K562 (cell line): ENCODE data around the gene FANCG. TPM values are rescaled to one million over a fixed set of nuclear protein-coding genes. Genes with fewer than 3 reads are reported as not detected.

Source experiments
- ADNP ChIP-seq: fragments of 200-800 bp; sonication (Bioruptor generic); IDR thresholded peaks from 2 replicates; pipeline ENCODE4 v1.6.1; 2016; ENCODE audit warnings: missing genetic modification characterization, missing compliant biosample characterization
- ARID2 ChIP-seq: fragments of 450-650 bp; IDR thresholded peaks from 2 replicates; pipeline ENCODE4 v1.6.1; 2017; ENCODE audit warnings: antibody characterized with exemption, mild to moderate bottlenecking
- ATF1 ChIP-seq, 2 experiments: fragments of 450-650 bp in 1 of 2; IDR thresholded peaks; 2 replicates each; pipeline ENCODE4 v1.6.1; 2016; ENCODE audit warnings: missing compliant biosample characterization in 1 of 2, missing genetic modification characterization in 1 of 2
- FOXJ3 ChIP-seq: sonication (generic); formaldehyde crosslinking; IDR thresholded peaks from 2 replicates; pipeline ENCODE4 v1.4.0; 2020; ENCODE audit warnings: mild to moderate bottlenecking, missing genetic modification reagents
- HMG20B ChIP-seq: fragments of 250-450 bp; sonication (Bioruptor Pico); IDR thresholded peaks from 2 replicates; pipeline ENCODE4 v1.5.0; 2021; ENCODE audit warnings: mild to moderate bottlenecking
- HNRNPK ChIP-seq: fragments of 200-400 bp; formaldehyde crosslinking; IDR thresholded peaks from one replicate; pipeline ENCODE4 v1.6.1; 2018; ENCODE audit warnings: mild to moderate bottlenecking, low read depth, low read length; ENCODE audit not compliant: poor library complexity, severe bottlenecking
- JUND ChIP-seq, 2 experiments: IDR thresholded peaks; 2 replicates in 1 of 2; 3 replicates in 1 of 2; pipeline ENCODE4 v1.6.1; 2011; ENCODE audit warnings: borderline replicate concordance in 2 of 2, low read depth in 2 of 2, low read length in 2 of 2, improper control_type of control experiment in 1 of 2, missing biosample characterization in 1 of 2, missing genetic modification characterization in 1 of 2, missing genetic modification reagents in 1 of 2
- MYNN ChIP-seq, 2 experiments: sonication (generic); formaldehyde crosslinking in 1 of 2; IDR thresholded peaks; 2 replicates each; pipeline versions ENCODE4 v1.5.0 to v1.6.1; 2016 to 2020; ENCODE audit warnings: antibody characterized with exemption in 1 of 2, missing genetic modification reagents in 1 of 2
- SRSF1 ChIP-seq: fragments of 200-400 bp; formaldehyde crosslinking; IDR thresholded peaks from 2 replicates; pipeline ENCODE4 v1.6.1; 2017; ENCODE audit warnings: mild to moderate bottlenecking, low read depth, low read length, moderate library complexity
- ZKSCAN1 ChIP-seq: fragments of 150-350 bp; IDR thresholded peaks from 2 replicates; pipeline ENCODE4 v1.6.1; 2016; ENCODE audit warnings: low read depth, low read length
- ZKSCAN8 ChIP-seq: fragments of 200-800 bp; sonication (Bioruptor generic); IDR thresholded peaks from 2 replicates; pipeline ENCODE4 v1.6.1; 2016; ENCODE audit warnings: missing genetic modification characterization, missing compliant biosample characterization
- ZNF57 ChIP-seq: fragments of 450-650 bp; formaldehyde crosslinking; IDR thresholded peaks from 2 replicates; pipeline ENCODE4 v1.4.0; 2020; ENCODE audit warnings: mild to moderate bottlenecking, moderate library complexity
- polyA plus RNA-seq, 8 experiments: library from polyadenylated mRNA; depleted of rRNA in 4 of 8; stranded (reverse) in 5 of 8; unstranded in 3 of 8; fragments of >200 nt; fragmentation: Nextera tagmentation in 2 of 8; fragmentation: Illumina TruSeq in 1 of 8; extraction: Ambion mirVana in 2 of 8; extraction: Trizol in 1 of 8; gene quantifications; 2 replicates each; pipeline versions ENCODE4 v1.2.1 to v1.2.3, GENCODE V29; 2011 to 2014; ENCODE audit warnings: inconsistent platforms in 1 of 8, missing spikeins in 1 of 8
- total RNA-seq, 7 experiments: library from RNA; depleted of rRNA in 6 of 7; stranded (reverse); fragments of >200 nt in 6 of 7; fragmentation: Illumina TruSeq in 2 of 7; extraction: Trizol in 2 of 7; gene quantifications; 2 replicates each; pipeline versions ENCODE4 v1.2.1 to v1.2.3, GENCODE V29; 2011 to 2021; ENCODE audit warnings: low replicate concordance in 1 of 7
- TF ChIP-seq, protein P1 (sequence below): fragments of 200-600 bp; sonication (generic); IDR thresholded peaks from one replicate; pipeline ENCODE4 v1.6.1; 2012; ENCODE audit warnings: mild to moderate bottlenecking, low read depth, low read length, inconsistent platforms
- TF ChIP-seq, protein P2 (sequence below): fragments of 250-450 bp; sonication (Bioruptor Pico); IDR thresholded peaks from 2 replicates; pipeline ENCODE4 v1.8.0; 2022; ENCODE audit warnings: inconsistent platforms, mild to moderate bottlenecking, moderate library complexity, borderline replicate concordance

The FANCG gene
- total and polyA plus RNA-seq, 9 of the 15 experiments (the other 6 are each of a cell fraction or from before 2014, with no cell fraction given), result 7.5 to 43.9 (median 31.0) TPM

DNA sequence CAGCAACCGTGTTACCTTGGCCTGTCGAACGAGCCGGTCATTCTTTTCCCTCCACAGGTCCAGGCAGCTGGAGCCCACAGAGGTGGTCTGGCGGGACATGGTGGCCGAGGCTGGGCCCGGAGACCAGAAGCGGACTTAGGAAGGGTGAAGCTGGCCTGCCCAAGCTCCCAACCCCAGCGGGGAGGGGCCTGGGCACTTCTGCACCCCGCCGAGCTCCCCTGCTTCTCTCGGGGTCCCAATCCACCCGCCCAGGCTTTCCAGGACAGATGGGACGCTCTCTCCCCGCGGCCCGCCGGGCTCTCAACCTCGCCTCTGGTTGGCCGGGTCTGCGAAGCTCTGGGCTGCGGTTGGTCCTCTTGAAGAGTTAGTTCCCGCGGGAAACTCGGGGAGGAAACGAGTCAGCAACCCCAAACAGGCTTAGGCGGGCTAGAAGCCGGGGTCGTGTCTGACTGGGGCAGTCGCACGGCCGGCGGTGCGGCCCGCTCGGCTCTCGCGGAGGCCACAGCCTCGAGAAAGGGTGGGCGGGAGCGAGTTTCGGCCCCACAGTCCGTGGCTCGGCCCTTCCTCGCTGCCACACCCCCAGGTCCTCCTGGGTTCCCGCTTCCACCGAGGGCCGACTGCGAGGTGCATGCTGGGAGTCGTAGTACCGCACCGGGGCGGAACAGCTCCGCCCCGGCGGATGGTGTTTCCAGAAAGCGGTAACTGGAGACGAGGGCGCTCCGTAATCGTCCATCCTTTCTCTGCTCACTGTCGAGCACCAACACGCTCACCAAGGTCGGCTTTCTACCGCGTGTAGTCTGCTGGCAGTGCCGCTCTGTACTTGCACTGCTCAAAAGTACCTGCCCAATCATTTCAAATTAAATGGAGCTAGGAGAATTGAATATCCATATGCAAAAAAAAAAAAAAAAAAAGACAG, at the start of gene FANCG (continued):
- TF ChIP-seq, protein P1, sequence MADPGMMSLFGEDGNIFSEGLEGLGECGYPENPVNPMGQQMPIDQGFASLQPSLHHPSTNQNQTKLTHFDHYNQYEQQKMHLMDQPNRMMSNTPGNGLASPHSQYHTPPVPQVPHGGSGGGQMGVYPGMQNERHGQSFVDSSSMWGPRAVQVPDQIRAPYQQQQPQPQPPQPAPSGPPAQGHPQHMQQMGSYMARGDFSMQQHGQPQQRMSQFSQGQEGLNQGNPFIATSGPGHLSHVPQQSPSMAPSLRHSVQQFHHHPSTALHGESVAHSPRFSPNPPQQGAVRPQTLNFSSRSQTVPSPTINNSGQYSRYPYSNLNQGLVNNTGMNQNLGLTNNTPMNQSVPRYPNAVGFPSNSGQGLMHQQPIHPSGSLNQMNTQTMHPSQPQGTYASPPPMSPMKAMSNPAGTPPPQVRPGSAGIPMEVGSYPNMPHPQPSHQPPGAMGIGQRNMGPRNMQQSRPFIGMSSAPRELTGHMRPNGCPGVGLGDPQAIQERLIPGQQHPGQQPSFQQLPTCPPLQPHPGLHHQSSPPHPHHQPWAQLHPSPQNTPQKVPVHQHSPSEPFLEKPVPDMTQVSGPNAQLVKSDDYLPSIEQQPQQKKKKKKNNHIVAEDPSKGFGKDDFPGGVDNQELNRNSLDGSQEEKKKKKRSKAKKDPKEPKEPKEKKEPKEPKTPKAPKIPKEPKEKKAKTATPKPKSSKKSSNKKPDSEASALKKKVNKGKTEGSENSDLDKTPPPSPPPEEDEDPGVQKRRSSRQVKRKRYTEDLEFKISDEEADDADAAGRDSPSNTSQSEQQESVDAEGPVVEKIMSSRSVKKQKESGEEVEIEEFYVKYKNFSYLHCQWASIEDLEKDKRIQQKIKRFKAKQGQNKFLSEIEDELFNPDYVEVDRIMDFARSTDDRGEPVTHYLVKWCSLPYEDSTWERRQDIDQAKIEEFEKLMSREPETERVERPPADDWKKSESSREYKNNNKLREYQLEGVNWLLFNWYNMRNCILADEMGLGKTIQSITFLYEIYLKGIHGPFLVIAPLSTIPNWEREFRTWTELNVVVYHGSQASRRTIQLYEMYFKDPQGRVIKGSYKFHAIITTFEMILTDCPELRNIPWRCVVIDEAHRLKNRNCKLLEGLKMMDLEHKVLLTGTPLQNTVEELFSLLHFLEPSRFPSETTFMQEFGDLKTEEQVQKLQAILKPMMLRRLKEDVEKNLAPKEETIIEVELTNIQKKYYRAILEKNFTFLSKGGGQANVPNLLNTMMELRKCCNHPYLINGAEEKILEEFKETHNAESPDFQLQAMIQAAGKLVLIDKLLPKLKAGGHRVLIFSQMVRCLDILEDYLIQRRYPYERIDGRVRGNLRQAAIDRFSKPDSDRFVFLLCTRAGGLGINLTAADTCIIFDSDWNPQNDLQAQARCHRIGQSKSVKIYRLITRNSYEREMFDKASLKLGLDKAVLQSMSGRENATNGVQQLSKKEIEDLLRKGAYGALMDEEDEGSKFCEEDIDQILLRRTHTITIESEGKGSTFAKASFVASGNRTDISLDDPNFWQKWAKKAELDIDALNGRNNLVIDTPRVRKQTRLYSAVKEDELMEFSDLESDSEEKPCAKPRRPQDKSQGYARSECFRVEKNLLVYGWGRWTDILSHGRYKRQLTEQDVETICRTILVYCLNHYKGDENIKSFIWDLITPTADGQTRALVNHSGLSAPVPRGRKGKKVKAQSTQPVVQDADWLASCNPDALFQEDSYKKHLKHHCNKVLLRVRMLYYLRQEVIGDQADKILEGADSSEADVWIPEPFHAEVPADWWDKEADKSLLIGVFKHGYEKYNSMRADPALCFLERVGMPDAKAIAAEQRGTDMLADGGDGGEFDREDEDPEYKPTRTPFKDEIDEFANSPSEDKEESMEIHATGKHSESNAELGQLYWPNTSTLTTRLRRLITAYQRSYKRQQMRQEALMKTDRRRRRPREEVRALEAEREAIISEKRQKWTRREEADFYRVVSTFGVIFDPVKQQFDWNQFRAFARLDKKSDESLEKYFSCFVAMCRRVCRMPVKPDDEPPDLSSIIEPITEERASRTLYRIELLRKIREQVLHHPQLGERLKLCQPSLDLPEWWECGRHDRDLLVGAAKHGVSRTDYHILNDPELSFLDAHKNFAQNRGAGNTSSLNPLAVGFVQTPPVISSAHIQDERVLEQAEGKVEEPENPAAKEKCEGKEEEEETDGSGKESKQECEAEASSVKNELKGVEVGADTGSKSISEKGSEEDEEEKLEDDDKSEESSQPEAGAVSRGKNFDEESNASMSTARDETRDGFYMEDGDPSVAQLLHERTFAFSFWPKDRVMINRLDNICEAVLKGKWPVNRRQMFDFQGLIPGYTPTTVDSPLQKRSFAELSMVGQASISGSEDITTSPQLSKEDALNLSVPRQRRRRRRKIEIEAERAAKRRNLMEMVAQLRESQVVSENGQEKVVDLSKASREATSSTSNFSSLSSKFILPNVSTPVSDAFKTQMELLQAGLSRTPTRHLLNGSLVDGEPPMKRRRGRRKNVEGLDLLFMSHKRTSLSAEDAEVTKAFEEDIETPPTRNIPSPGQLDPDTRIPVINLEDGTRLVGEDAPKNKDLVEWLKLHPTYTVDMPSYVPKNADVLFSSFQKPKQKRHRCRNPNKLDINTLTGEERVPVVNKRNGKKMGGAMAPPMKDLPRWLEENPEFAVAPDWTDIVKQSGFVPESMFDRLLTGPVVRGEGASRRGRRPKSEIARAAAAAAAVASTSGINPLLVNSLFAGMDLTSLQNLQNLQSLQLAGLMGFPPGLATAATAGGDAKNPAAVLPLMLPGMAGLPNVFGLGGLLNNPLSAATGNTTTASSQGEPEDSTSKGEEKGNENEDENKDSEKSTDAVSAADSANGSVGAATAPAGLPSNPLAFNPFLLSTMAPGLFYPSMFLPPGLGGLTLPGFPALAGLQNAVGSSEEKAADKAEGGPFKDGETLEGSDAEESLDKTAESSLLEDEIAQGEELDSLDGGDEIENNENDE, result no peak
- TF ChIP-seq ARID2 (no peak), ZKSCAN1 (no peak), ZKSCAN8 (CRISPR knock-in tag) (no peak), ZNF57 (CRISPR knock-in tag) (no peak), HNRNPK (no peak), ADNP (tag) (no peak), HMG20B (no peak), FOXJ3 (no peak), MYNN (IDR thresholded peaks at IDR 0.05) (0 out of 2 replicates have a peak, but pooled peaks have one; percentile 7), MYNN (CRISPR knock-in tag; IDR thresholded peaks at IDR 0.05) (no peak), JUND (IDR thresholded peaks at IDR 0.05; ENCODE audit: borderline replicate concordance, low read depth, low read length) (no peak; the same call in 1 of the 2 replicates), JUND (tag; IDR thresholded peaks at IDR 0.05; ENCODE audit: borderline replicate concordance, low read depth, low read length) (no peak), SRSF1 (no peak), ATF1 (CRISPR knock-in tag; IDR thresholded peaks at IDR 0.05) (no peak), ATF1 (tag; IDR thresholded peaks at IDR 0.05) (peak; percentile 59)
- TF ChIP-seq, protein P2, sequence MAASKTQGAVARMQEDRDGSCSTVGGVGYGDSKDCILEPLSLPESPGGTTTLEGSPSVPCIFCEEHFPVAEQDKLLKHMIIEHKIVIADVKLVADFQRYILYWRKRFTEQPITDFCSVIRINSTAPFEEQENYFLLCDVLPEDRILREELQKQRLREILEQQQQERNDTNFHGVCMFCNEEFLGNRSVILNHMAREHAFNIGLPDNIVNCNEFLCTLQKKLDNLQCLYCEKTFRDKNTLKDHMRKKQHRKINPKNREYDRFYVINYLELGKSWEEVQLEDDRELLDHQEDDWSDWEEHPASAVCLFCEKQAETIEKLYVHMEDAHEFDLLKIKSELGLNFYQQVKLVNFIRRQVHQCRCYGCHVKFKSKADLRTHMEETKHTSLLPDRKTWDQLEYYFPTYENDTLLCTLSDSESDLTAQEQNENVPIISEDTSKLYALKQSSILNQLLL, result no peak
